Measurements from ENCODE around the gene CADM2.

- TF ChIP-seq EZH2 (IDR thresholded peaks at IDR 0.05): no peak
- TF ChIP-seq POLR2AphosphoS5 (IDR thresholded peaks at IDR 0.05; ENCODE audit: borderline replicate concordance, low read depth, low read length): no peak
Measured at GRCh38 chr3:85258326-85258725, 299.5 kb downstream of the CADM2 start.

Data from SK-N-MC (cell line).